ENCODE results near the gene KCND2. TPM values are rescaled to one million over a fixed set of nuclear protein-coding genes. Genes with fewer than 3 reads are reported as not detected.
"Not testable (repeated sequence)": the region's sequence is repeated elsewhere in the genome, so short reads cannot be mapped to it uniquely, and the experiment has no call there.

KCND2 gene
- total RNA-seq, 1 donor from 2014 or later = 3.7 TPM

GRCh38 chr7:120677535-120677934 is 404.6 kb downstream of the KCND2 start:
- DNase-seq (ENCODE audit: low spot score in 2 of 2, unreplicated experiment in 2 of 2) = no peak
- no peak overlapping the region for H3K4me3 Mint-ChIP-seq
- no peak overlapping the region for H3K27ac Mint-ChIP-seq
- H3K4me1 Mint-ChIP-seq = no peaks in the 10 kb centered on the region
- H3K27me3 Mint-ChIP-seq (ENCODE audit: low read depth) = no peaks in the 10 kb centered on the region
- H3K36me3 Mint-ChIP-seq = no peaks in the 10 kb centered on the region
- no peaks in the 10 kb centered on the region for H3K9me3 Mint-ChIP-seq
- TF ChIP-seq CTCF (IDR thresholded peaks at IDR 0.05; ENCODE audit: unreplicated experiment) = no peak

GRCh38 chr7:120680985-120681384 is 408.0 kb downstream of the KCND2 start:
- Mint-ChIP-seq H3K27ac (no peak overlapping the region), H3K4me1 (no peaks in the 10 kb centered on the region), H3K9me3 (no peaks in the 10 kb centered on the region)

GRCh38 chr7:120684463-120684862 is 411.5 kb downstream of the KCND2 start:
- Mint-ChIP-seq H3K27ac (no peak overlapping the region), H3K4me1 (no peaks in the 10 kb centered on the region), H3K4me3 (no peak overlapping the region), H3K27me3 (ENCODE audit: low read depth) (no peaks in the 10 kb centered on the region), H3K36me3 (no peaks in the 10 kb centered on the region), H3K9me3 (no peaks in the 10 kb centered on the region)
- no peak for DNase-seq (ENCODE audit: low spot score in 2 of 2, unreplicated experiment in 2 of 2)
- no peak for TF ChIP-seq CTCF (IDR thresholded peaks at IDR 0.05; ENCODE audit: unreplicated experiment)

More at GRCh38 chr7:120680985-120681384, 408.0 kb downstream of the KCND2 start:
- Mint-ChIP-seq H3K36me3 (no peaks in the 10 kb centered on the region), H3K4me3 (no peak overlapping the region), H3K27me3 (ENCODE audit: low read depth) (no peaks in the 10 kb centered on the region)
- no peak for DNase-seq (ENCODE audit: low spot score in 2 of 2, unreplicated experiment in 2 of 2)
- no peak for TF ChIP-seq CTCF (IDR thresholded peaks at IDR 0.05; ENCODE audit: unreplicated experiment)

- Mint-ChIP-seq H3K27me3 (ENCODE audit: low read depth) (peaks cover 5% of the 10 kb centered on the region), H3K4me3 (no peak overlapping the region), H3K9me3 (peaks cover 4% of the 10 kb centered on the region), H3K36me3 (no peaks in the 10 kb centered on the region), H3K27ac (no peak overlapping the region), H3K4me1 (no peaks in the 10 kb centered on the region)
- DNase-seq (ENCODE audit: low spot score in 2 of 2, unreplicated experiment in 2 of 2) = no peak
- TF ChIP-seq CTCF (IDR thresholded peaks at IDR 0.05; ENCODE audit: unreplicated experiment) = no peak
Measured at GRCh38 chr7:120691915-120692314, 418.9 kb downstream of the KCND2 start.

- no peak overlapping the region for H3K4me3 Mint-ChIP-seq
- TF ChIP-seq CTCF (IDR thresholded peaks at IDR 0.05; ENCODE audit: unreplicated experiment) = no peak
- DNase-seq (ENCODE audit: low spot score in 2 of 2, unreplicated experiment in 2 of 2) = no peak
- H3K27ac Mint-ChIP-seq = no peak overlapping the region
- H3K36me3 Mint-ChIP-seq = no peaks in the 10 kb centered on the region
- H3K9me3 Mint-ChIP-seq = peaks cover 4% of the 10 kb centered on the region
- peaks cover 5% of the 10 kb centered on the region for H3K27me3 Mint-ChIP-seq (ENCODE audit: low read depth)
- H3K4me1 Mint-ChIP-seq = no peaks in the 10 kb centered on the region
Measured at GRCh38 chr7:120695848-120696247, 422.9 kb downstream of the KCND2 start.

GRCh38 chr7:120700796-120701195 is 427.8 kb downstream of the KCND2 start:
- H3K9me3 Mint-ChIP-seq = peaks cover 7% of the 10 kb centered on the region
- no peak for DNase-seq (ENCODE audit: low spot score in 2 of 2, unreplicated experiment in 2 of 2)
- peaks cover 7% of the 10 kb centered on the region for H3K27me3 Mint-ChIP-seq (ENCODE audit: low read depth)
- H3K4me3 Mint-ChIP-seq = no peak overlapping the region
- no peak for TF ChIP-seq CTCF (IDR thresholded peaks at IDR 0.05; ENCODE audit: unreplicated experiment)
- H3K27ac Mint-ChIP-seq = no peak overlapping the region
- no peaks in the 10 kb centered on the region for H3K36me3 Mint-ChIP-seq
- H3K4me1 Mint-ChIP-seq = no peaks in the 10 kb centered on the region

GRCh38 chr7:120702408-120702807 is 429.4 kb downstream of the KCND2 start:
- not testable (repeated sequence) for H3K4me3 Mint-ChIP-seq; DNase-seq (ENCODE audit: low spot score in 2 of 2, unreplicated experiment in 2 of 2); H3K27me3 Mint-ChIP-seq (ENCODE audit: low read depth); H3K27ac Mint-ChIP-seq; H3K36me3 Mint-ChIP-seq; H3K4me1 Mint-ChIP-seq; H3K9me3 Mint-ChIP-seq
